Colonic mucosa (tissue), 4 donors: ENCODE data around the gene SCD5. TPM values are rescaled to one million over a fixed set of nuclear protein-coding genes. Genes with fewer than 3 reads are reported as not detected.

ENCODE experiments used
- DNase-seq: peaks from one replicate; pipeline ENCODE4 v3.0.0-alpha.2; 2020
- H3K27ac ChIP-seq: fragments of 200-600 bp; one replicate; pipeline ENCODE4 v1.8.0; 2021
- H3K27me3 ChIP-seq: fragments of 200-600 bp; one replicate; pipeline ENCODE4 v1.8.0; 2021
- H3K36me3 ChIP-seq: fragments of 200-600 bp; one replicate; pipeline ENCODE4 v1.8.0; 2021
- H3K4me1 ChIP-seq: fragments of 200-600 bp; one replicate; pipeline ENCODE4 v1.8.0; 2021; ENCODE audit warnings: mild to moderate bottlenecking
- H3K4me3 ChIP-seq: fragments of 200-600 bp; one replicate; pipeline ENCODE4 v1.8.0; 2021
- H3K9ac ChIP-seq, 2 donors: one replicate each; pipeline ENCODE4 v1.7.0; 2013; ENCODE audit warnings: control low read depth in 2 of 2, low read depth in 2 of 2, low read length in 2 of 2
- H3K9me3 ChIP-seq: fragments of 200-600 bp; one replicate; pipeline ENCODE4 v1.8.0; 2021
- intact Hi-C: fragments of 100-400 bp; cut with DNase I; formaldehyde crosslinking; loops from one replicate; pipeline ENCODE4 v1.14.1; 2022
- total RNA-seq, 2 donors: library from RNA; stranded (reverse); fragmentation: NEBNext Ultra II Directional in 1 of 2; extraction: Animal tissue kit (Norgen Biotek cat#: 25700) in 1 of 2; gene quantifications; one replicate each; pipeline ENCODE4 v1.2.1, GENCODE V29; 2021
- TF ChIP-seq, protein P1 (sequence below): fragments of 200-600 bp; IDR thresholded peaks from one replicate; pipeline ENCODE4 v1.8.0; 2022; ENCODE audit warnings: antibody characterized with exemption, mild to moderate bottlenecking
- donor health status: healthy.
- donor health status: DM: no; HTN: no; CAD: no.
- donor health status: DM: no; HTN: no; CAD: no.

The SCD5 gene
- total RNA-seq, 2 donors from 2014 or later: 2.8 to 4.4 TPM

DNA sequence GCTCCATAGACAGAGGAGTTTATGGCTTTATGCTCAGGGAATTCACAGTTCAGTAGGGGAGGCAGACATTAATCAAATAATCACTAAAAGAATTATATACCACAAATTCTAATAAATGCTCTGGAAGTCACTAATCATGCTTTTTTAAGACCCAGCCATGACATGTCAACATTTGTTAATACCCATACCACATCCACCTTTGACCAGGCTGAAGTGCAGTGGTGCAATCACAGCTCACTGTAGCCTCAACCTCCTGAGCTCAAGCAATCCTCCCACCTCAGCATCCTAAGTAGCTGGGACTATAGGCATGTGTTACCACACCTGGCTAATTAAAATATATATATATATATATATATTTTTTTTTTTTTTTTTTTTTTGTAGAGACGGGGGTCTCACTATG, 12.8 kb upstream of the SCD5 start:
- Histone ChIP-seq H3K27ac (no peak overlapping the region), H3K36me3 (no peaks in the 10 kb centered on the region), H3K4me3 (no peak overlapping the region), H3K9ac (no peak overlapping the region), H3K9me3 (no peaks in the 10 kb centered on the region), H3K4me1 (no peaks in the 10 kb centered on the region), H3K27me3 (no peaks in the 10 kb centered on the region)
- intact Hi-C loops: no loop called here
- DNase-seq: no peak
- TF ChIP-seq, protein P1, sequence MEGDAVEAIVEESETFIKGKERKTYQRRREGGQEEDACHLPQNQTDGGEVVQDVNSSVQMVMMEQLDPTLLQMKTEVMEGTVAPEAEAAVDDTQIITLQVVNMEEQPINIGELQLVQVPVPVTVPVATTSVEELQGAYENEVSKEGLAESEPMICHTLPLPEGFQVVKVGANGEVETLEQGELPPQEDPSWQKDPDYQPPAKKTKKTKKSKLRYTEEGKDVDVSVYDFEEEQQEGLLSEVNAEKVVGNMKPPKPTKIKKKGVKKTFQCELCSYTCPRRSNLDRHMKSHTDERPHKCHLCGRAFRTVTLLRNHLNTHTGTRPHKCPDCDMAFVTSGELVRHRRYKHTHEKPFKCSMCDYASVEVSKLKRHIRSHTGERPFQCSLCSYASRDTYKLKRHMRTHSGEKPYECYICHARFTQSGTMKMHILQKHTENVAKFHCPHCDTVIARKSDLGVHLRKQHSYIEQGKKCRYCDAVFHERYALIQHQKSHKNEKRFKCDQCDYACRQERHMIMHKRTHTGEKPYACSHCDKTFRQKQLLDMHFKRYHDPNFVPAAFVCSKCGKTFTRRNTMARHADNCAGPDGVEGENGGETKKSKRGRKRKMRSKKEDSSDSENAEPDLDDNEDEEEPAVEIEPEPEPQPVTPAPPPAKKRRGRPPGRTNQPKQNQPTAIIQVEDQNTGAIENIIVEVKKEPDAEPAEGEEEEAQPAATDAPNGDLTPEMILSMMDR: no peak

- Histone ChIP-seq H3K36me3 (no peaks in the 10 kb centered on the region), H3K27ac (no peak overlapping the region), H3K4me1 (no peaks in the 10 kb centered on the region), H3K9me3 (no peaks in the 10 kb centered on the region), H3K27me3 (no peaks in the 10 kb centered on the region), H3K9ac (no peak overlapping the region), H3K4me3 (no peak overlapping the region)
- no peak for DNase-seq
- intact Hi-C loops: no loop called here
- TF ChIP-seq, protein P1: no peak
Observed at GRCh38 chr4:82810176-82810575, 11.6 kb upstream of the SCD5 start.

GRCh38 chr4:82809619-82810018, 11.0 kb upstream of the SCD5 start:
- H3K4me3 ChIP-seq: no peak overlapping the region
- no peaks in the 10 kb centered on the region for H3K36me3 ChIP-seq
- no peak overlapping the region for H3K9ac ChIP-seq
- no peak for DNase-seq
- TF ChIP-seq, protein P1: no peak
- H3K27ac ChIP-seq: no peak overlapping the region
- no peaks in the 10 kb centered on the region for H3K4me1 ChIP-seq
- no peaks in the 10 kb centered on the region for H3K9me3 ChIP-seq
- intact Hi-C loops: no loop called here
- H3K27me3 ChIP-seq: no peaks in the 10 kb centered on the region

DNA sequence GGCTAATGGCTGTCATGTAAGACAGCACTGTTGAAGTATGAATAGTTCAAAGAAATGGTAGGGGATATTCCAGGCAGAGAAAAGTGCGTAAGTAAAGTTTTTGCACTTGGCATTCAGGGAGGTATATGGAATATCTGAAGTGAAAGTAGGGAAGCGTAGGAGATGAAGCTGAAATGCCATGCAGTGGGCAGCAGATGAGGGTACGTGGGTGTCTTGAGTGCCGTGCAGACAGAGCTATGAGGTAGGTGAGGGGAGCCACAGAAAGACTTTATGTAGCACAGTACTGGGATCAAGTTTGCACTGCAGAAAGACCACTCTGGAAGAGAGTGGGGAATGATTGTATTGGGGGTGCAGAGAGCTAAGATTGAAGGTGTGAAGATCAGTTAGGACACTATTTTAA, 5.2 kb upstream of the SCD5 start:
- intact Hi-C loops: no loop called here
- no peak for DNase-seq
- no peaks in the 10 kb centered on the region for H3K9me3 ChIP-seq
- H3K9ac ChIP-seq: no peak overlapping the region
- H3K4me1 ChIP-seq: no peaks in the 10 kb centered on the region
- H3K4me3 ChIP-seq: no peak overlapping the region
- peaks cover 11% of the 10 kb centered on the region for H3K27me3 ChIP-seq
- no peak overlapping the region for H3K27ac ChIP-seq
- TF ChIP-seq, protein P1: no peak
- H3K36me3 ChIP-seq: no peaks in the 10 kb centered on the region

DNA sequence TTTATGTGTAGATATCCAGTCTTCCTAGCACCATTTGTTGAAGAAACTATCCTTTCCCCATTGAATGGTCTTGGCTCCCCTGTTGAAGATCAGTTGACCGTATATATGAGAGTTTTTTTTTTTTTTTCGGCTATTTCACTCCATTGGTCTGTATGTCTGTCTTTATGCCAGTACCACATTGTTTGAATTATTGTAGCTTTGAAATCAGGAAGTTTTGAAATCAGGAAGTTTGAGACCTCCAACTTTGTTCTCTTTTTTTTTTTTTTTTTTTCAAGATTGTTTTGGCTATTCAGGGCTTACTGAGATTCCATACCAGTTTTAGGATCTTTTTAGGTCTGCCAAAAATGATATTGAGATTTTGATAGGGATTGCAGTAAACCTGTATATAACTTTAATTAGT, 4.3 kb upstream of the SCD5 start:
- H3K27me3 ChIP-seq: peaks cover 11% of the 10 kb centered on the region
- no peak overlapping the region for H3K27ac ChIP-seq
- H3K9me3 ChIP-seq: no peaks in the 10 kb centered on the region
- H3K9ac ChIP-seq: no peak overlapping the region
- intact Hi-C loops: no loop called here
- no peaks in the 10 kb centered on the region for H3K36me3 ChIP-seq
- H3K4me3 ChIP-seq: no peak overlapping the region
- TF ChIP-seq, protein P1: no peak
- H3K4me1 ChIP-seq: no peaks in the 10 kb centered on the region
- no peak for DNase-seq
